ENCODE data around the gene RGPD8.

Gene RGPD8

DNA sequence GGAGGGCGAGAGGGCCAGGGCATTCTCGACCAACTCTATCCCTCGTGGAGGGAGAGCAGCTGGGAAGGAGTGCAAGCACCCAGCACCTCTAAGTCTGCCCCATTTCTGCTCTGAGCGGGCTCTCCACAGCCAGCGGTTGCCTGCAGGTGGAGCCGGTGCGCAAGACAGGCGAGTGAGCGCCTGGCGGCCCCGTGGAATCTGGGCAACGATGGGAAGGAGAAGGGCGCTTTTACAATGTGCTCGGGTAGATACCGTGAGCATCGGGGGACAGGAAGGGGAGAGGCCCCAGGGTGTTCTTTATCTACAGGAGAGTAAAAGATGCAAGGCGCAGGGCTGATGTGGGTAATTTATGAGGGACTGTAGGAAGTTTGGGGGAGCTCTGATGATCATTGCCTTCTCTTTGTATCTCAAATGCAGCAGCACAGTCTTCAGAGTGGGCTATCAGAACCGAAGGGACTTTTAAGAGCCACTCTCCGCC lies 47.6 kb upstream of the RGPD8 start:
- H2AFZ ChIP-seq (ENCODE audit: low read depth, low read length): peak overlapping the region; percentile 46
- H2BK5ac ChIP-seq (ENCODE audit: low read depth, low read length, poor library complexity, severe bottlenecking): no peak overlapping the region
- WGBS: under 1% methylated on average over 19 of the region's 19 CpGs
- no peak overlapping the region for H2BK120ac ChIP-seq (ENCODE audit: low read depth, low read length)
- H4K8ac ChIP-seq (ENCODE audit: low read length): no peak overlapping the region
- H4K91ac ChIP-seq (ENCODE audit: low read length): no peak overlapping the region
- no peaks in the 10 kb centered on the region for H3K9me3 ChIP-seq (ENCODE audit: control insufficient read depth, low read length)
- no peak overlapping the region for H2AK5ac ChIP-seq (ENCODE audit: low read length, severe bottlenecking)
- H3K27me3 ChIP-seq (ENCODE audit: control insufficient read depth in 1 of 2, insufficient read depth in 1 of 2, low read length in 2 of 2): no peaks in the 10 kb centered on the region
- peak overlapping the region; percentile 86 for H3K9ac ChIP-seq (ENCODE audit: low read length)
- peak overlapping the region in 1 of 2 experiments; percentile 95 for H3K23ac ChIP-seq (ENCODE audit: low read length in 2 of 2)
- H3K27ac ChIP-seq (ENCODE audit: low read length, poor library complexity, severe bottlenecking): peak overlapping the region; percentile 82
- H2BK15ac ChIP-seq (ENCODE audit: low read depth, poor library complexity, severe bottlenecking): no peak overlapping the region
- H2BK12ac ChIP-seq (ENCODE audit: low read length in 2 of 2): peak overlapping the region in 1 of 2 experiments; percentile 80
- H3K79me1 ChIP-seq (replicated peaks; ENCODE audit: low read length, poor library complexity, severe bottlenecking): peaks cover 3% of the 10 kb centered on the region
- no peak overlapping the region for H3K4ac ChIP-seq (ENCODE audit: low read depth in 1 of 2, low read length in 2 of 2)
- peaks cover 2 to 7% of the 10 kb centered on the region in 2 experiments for H3K36me3 ChIP-seq (ENCODE audit: control insufficient read depth in 1 of 2, insufficient read depth in 2 of 2, low read depth in 1 of 2, low read length in 2 of 2)
- peak overlapping the region in 1 of 2 experiments; percentile 94 for H3K14ac ChIP-seq (ENCODE audit: low read length in 2 of 2)
- H3K18ac ChIP-seq (ENCODE audit: low read depth in 1 of 2, low read length in 2 of 2): peak overlapping the region; percentile 24 to 78
- H3K4me1 ChIP-seq (ENCODE audit: control insufficient read depth, insufficient read depth, low read depth, low read length): peaks cover 6% of the 10 kb centered on the region
- DNase-seq: peak; percentile 87
- peak overlapping the region; percentile 97 for H3K4me2 ChIP-seq (ENCODE audit: low read length, poor library complexity, severe bottlenecking)
- H3K4me3 ChIP-seq (ENCODE audit: insufficient read depth in 1 of 2, low read depth in 1 of 2, low read length in 2 of 2): peak overlapping the region; percentile 70 to 87

- peaks cover 2% of the 10 kb centered on the region for H3K79me1 ChIP-seq (replicated peaks; ENCODE audit: low read length, poor library complexity, severe bottlenecking)
- H2BK5ac ChIP-seq (ENCODE audit: low read depth, low read length, poor library complexity, severe bottlenecking): no peak overlapping the region
- no peaks in the 10 kb centered on the region for H3K27me3 ChIP-seq (ENCODE audit: control insufficient read depth in 1 of 2, insufficient read depth in 1 of 2, low read length in 2 of 2)
- H3K4ac ChIP-seq (ENCODE audit: low read depth in 1 of 2, low read length in 2 of 2): no peak overlapping the region
- peak overlapping the region in 1 of 2 experiments; percentile 74 for H3K18ac ChIP-seq (ENCODE audit: low read depth in 1 of 2, low read length in 2 of 2)
- H4K8ac ChIP-seq (ENCODE audit: low read length): no peak overlapping the region
- peak overlapping the region; percentile 86 for H3K9ac ChIP-seq (ENCODE audit: low read length)
- peak overlapping the region in 1 of 2 experiments; percentile 80 for H2BK12ac ChIP-seq (ENCODE audit: low read length in 2 of 2)
- DNase-seq: no peak
- H3K27ac ChIP-seq (ENCODE audit: low read length, poor library complexity, severe bottlenecking): no peak overlapping the region
- 35% methylated on average over 20 of the region's 20 CpGs for WGBS
- H2BK15ac ChIP-seq (ENCODE audit: low read depth, poor library complexity, severe bottlenecking): no peak overlapping the region
- peak overlapping the region in 1 of 2 experiments; percentile 95 for H3K23ac ChIP-seq (ENCODE audit: low read length in 2 of 2)
- no peak overlapping the region for H2BK120ac ChIP-seq (ENCODE audit: low read depth, low read length)
- H2AFZ ChIP-seq (ENCODE audit: low read depth, low read length): no peak overlapping the region
- H3K9me3 ChIP-seq (ENCODE audit: control insufficient read depth, low read length): no peaks in the 10 kb centered on the region
- H3K14ac ChIP-seq (ENCODE audit: low read length in 2 of 2): peak overlapping the region in 1 of 2 experiments; percentile 94
- peaks cover 6% of the 10 kb centered on the region for H3K4me1 ChIP-seq (ENCODE audit: control insufficient read depth, insufficient read depth, low read depth, low read length)
- H2AK5ac ChIP-seq (ENCODE audit: low read length, severe bottlenecking): no peak overlapping the region
- peaks cover 0 to 5% of the 10 kb centered on the region in 2 experiments for H3K36me3 ChIP-seq (ENCODE audit: control insufficient read depth in 1 of 2, insufficient read depth in 2 of 2, low read depth in 1 of 2, low read length in 2 of 2)
- peak overlapping the region; percentile 97 for H3K4me2 ChIP-seq (ENCODE audit: low read length, poor library complexity, severe bottlenecking)
- peak overlapping the region in 1 of 2 experiments; percentile 87 for H3K4me3 ChIP-seq (ENCODE audit: insufficient read depth in 1 of 2, low read depth in 1 of 2, low read length in 2 of 2)
- no peak overlapping the region for H4K91ac ChIP-seq (ENCODE audit: low read length)
Observed at GRCh38 chr2:112480530-112481049, 47.1 kb upstream of the RGPD8 start.

DNA sequence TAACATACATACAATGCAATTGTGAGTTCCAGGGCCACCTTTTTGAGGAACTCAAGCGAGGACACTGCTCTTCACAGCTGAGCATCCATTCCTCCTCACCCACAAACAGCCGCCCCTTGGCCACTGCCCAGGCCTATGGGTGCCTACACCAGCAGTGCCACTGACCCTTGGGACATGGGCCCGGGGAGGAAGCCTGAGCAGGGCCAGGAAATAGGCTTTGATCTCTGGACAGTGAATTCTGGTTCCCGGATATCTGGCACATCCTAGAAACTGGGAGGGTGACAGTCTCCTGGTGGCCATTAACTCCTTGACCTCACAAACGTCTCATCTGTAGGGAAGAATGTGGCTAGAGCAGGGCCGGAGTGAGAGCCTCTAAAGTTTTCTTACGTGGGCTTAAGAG lies 43.0 kb upstream of the RGPD8 start:
- Histone ChIP-seq H2BK15ac (ENCODE audit: low read depth, poor library complexity, severe bottlenecking) (no peak overlapping the region), H3K4me2 (ENCODE audit: low read length, poor library complexity, severe bottlenecking) (no peak overlapping the region), H2BK5ac (ENCODE audit: low read depth, low read length, poor library complexity, severe bottlenecking) (no peak overlapping the region), H2AK5ac (ENCODE audit: low read length, severe bottlenecking) (no peak overlapping the region), H3K79me1 (replicated peaks; ENCODE audit: low read length, poor library complexity, severe bottlenecking) (no peaks in the 10 kb centered on the region), H3K23ac (ENCODE audit: low read length in 2 of 2) (no peak overlapping the region), H3K4ac (ENCODE audit: low read depth in 1 of 2, low read length in 2 of 2) (no peak overlapping the region), H3K4me3 (ENCODE audit: insufficient read depth in 1 of 2, low read depth in 1 of 2, low read length in 2 of 2) (no peak overlapping the region), H4K8ac (ENCODE audit: low read length) (no peak overlapping the region), H3K27me3 (ENCODE audit: control insufficient read depth in 1 of 2, insufficient read depth in 1 of 2, low read length in 2 of 2) (no peaks in the 10 kb centered on the region), H3K4me1 (ENCODE audit: control insufficient read depth, insufficient read depth, low read depth, low read length) (peaks cover 4% of the 10 kb centered on the region), H2BK120ac (ENCODE audit: low read depth, low read length) (no peak overlapping the region), H3K18ac (ENCODE audit: low read depth in 1 of 2, low read length in 2 of 2) (peak overlapping the region in 1 of 2 experiments; percentile 50), H3K9ac (ENCODE audit: low read length) (no peak overlapping the region), H3K14ac (ENCODE audit: low read length in 2 of 2) (no peak overlapping the region), H4K91ac (ENCODE audit: low read length) (no peak overlapping the region), H3K27ac (ENCODE audit: low read length, poor library complexity, severe bottlenecking) (no peak overlapping the region), H2AFZ (ENCODE audit: low read depth, low read length) (peak overlapping the region; percentile 64), H3K9me3 (ENCODE audit: control insufficient read depth, low read length) (no peaks in the 10 kb centered on the region), H2BK12ac (ENCODE audit: low read length in 2 of 2) (no peak overlapping the region), H3K36me3 (ENCODE audit: control insufficient read depth in 1 of 2, insufficient read depth in 2 of 2, low read depth in 1 of 2, low read length in 2 of 2) (no peaks in the 10 kb centered on the region)
- DNase-seq: no peak
- 81% methylated on average over 7 of the region's 7 CpGs for WGBS

DNA sequence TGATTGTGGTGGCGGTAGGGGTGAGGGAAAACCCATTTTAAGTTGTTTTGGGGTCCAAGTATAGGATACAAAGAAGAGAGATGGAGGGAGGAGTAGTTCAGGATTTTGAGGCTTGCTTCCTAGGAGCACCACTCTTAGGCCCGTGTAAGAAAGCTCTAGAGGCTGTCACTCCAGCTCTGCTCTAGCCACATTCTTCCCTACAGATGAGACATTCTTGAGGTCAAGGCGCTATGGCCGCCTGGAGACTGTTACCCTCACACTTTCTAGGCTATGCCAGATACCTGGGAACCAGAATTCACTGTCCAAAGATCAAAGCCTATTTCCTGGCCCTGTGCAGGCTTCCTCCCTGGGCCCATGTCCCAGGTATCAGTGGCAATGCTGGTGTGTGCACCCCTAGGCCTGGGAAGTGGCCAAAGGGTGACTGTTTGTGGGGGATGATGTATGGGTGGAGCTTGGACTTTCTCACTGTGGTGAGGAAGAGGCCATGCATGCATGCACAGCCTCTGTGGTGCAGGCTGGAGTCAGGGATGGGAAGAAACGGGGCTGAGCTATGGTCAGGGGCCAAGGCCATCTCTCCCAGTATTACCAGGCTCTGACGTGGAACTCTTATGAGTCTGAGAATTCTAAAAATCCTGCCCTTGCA lies 41.5 kb upstream of the RGPD8 start:
- Histone ChIP-seq H3K18ac (ENCODE audit: low read depth in 1 of 2, low read length in 2 of 2) (no peak overlapping the region), H2BK5ac (ENCODE audit: low read depth, low read length, poor library complexity, severe bottlenecking) (no peak overlapping the region)
- 87% methylated on average over 5 of the region's 6 CpGs for WGBS

More for the DNA sequence above, 41.5 kb upstream of the RGPD8 start:
- no peak overlapping the region for H2BK15ac ChIP-seq (ENCODE audit: low read depth, poor library complexity, severe bottlenecking)
- no peak overlapping the region for H3K23ac ChIP-seq (ENCODE audit: low read length in 2 of 2)
- H3K9me3 ChIP-seq (ENCODE audit: control insufficient read depth, low read length): no peaks in the 10 kb centered on the region
- H3K36me3 ChIP-seq (ENCODE audit: control insufficient read depth in 1 of 2, insufficient read depth in 2 of 2, low read depth in 1 of 2, low read length in 2 of 2): no peaks in the 10 kb centered on the region
- no peak overlapping the region for H3K27ac ChIP-seq (ENCODE audit: low read length, poor library complexity, severe bottlenecking)
- no peak overlapping the region for H3K4ac ChIP-seq (ENCODE audit: low read depth in 1 of 2, low read length in 2 of 2)
- no peak overlapping the region for H2BK12ac ChIP-seq (ENCODE audit: low read length in 2 of 2)
- no peaks in the 10 kb centered on the region for H3K27me3 ChIP-seq (ENCODE audit: control insufficient read depth in 1 of 2, insufficient read depth in 1 of 2, low read length in 2 of 2)
- no peak for DNase-seq
- peak overlapping the region; percentile 5 for H3K9ac ChIP-seq (ENCODE audit: low read length)
- H3K14ac ChIP-seq (ENCODE audit: low read length in 2 of 2): no peak overlapping the region
- no peak overlapping the region for H2AFZ ChIP-seq (ENCODE audit: low read depth, low read length)
- H2BK120ac ChIP-seq (ENCODE audit: low read depth, low read length): no peak overlapping the region
- no peak overlapping the region for H4K91ac ChIP-seq (ENCODE audit: low read length)
- no peaks in the 10 kb centered on the region for H3K4me1 ChIP-seq (ENCODE audit: control insufficient read depth, insufficient read depth, low read depth, low read length)
- H3K79me1 ChIP-seq (replicated peaks; ENCODE audit: low read length, poor library complexity, severe bottlenecking): no peaks in the 10 kb centered on the region
- no peak overlapping the region for H2AK5ac ChIP-seq (ENCODE audit: low read length, severe bottlenecking)
- H3K4me2 ChIP-seq (ENCODE audit: low read length, poor library complexity, severe bottlenecking): no peak overlapping the region
- H3K4me3 ChIP-seq (ENCODE audit: insufficient read depth in 1 of 2, low read depth in 1 of 2, low read length in 2 of 2): no peak overlapping the region
- no peak overlapping the region for H4K8ac ChIP-seq (ENCODE audit: low read length)

Measured in mesenchymal stem cell (in vitro differentiated cells and primary cell).